ENCODE results near the gene PSMC3. TPM values are rescaled to one million over a fixed set of nuclear protein-coding genes. Genes with fewer than 3 reads are reported as not detected.
A peak's percentile ranks its signal among the peaks of the same experiment; 100 is the strongest.

The PSMC3 gene
- total and polyA plus RNA-seq, 9 of the 15 experiments (the other 6 are each of a cell fraction or from before 2014, with no cell fraction given), result 44.3 to 324 (median 240) TPM

DNA sequence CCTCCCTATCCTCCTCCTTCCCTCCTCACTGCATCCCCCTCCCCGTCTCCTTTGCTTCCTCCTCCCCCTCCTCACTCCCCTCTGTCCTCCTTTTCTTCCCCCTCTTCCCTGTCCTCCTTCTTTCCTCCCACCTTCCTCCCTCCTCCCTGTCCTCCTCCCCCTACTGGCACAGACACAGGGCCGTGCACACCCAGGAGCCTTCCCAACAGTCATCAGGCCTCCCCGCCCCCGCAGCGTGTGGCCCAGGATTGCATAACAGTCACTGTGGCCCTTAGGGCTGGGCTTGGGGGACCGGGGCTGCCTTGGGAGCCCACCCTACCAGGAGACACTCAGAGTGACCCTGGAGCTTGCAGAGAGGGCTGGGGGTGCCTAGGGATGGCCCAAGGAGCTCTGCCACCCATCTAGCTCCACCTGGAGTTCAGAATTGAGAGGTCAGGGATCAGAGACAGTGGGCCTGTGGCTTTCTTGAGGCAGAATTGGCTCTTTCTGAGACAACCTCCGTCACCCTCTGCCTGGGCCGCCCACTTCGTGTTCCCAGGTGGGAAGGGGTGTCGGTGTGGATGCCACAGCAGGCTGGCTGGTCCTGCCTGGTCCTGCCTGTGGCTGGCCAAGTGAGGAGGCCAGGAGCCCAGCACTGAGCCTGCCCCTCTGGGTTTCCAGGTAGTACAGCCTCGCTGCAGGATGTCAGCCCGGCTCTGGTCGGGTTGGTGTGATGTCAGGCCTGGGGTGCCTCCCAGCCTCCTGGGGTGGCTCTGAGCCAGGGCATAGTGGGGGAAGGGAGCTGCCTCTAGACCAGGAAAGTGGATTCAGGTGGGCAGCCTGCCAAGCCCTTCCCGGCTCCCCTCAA is 49.5 kb downstream of the PSMC3 start (continued):
- TF ChIP-seq, protein P1, sequence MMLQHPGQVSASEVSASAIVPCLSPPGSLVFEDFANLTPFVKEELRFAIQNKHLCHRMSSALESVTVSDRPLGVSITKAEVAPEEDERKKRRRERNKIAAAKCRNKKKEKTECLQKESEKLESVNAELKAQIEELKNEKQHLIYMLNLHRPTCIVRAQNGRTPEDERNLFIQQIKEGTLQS (IDR thresholded peaks at IDR 0.05), result peak; percentile 74
- TF ChIP-seq, protein P1 (CRISPR knock-in tag; conservative IDR thresholded peaks at IDR 0.05), result no peak
- TF ChIP-seq, protein P2, sequence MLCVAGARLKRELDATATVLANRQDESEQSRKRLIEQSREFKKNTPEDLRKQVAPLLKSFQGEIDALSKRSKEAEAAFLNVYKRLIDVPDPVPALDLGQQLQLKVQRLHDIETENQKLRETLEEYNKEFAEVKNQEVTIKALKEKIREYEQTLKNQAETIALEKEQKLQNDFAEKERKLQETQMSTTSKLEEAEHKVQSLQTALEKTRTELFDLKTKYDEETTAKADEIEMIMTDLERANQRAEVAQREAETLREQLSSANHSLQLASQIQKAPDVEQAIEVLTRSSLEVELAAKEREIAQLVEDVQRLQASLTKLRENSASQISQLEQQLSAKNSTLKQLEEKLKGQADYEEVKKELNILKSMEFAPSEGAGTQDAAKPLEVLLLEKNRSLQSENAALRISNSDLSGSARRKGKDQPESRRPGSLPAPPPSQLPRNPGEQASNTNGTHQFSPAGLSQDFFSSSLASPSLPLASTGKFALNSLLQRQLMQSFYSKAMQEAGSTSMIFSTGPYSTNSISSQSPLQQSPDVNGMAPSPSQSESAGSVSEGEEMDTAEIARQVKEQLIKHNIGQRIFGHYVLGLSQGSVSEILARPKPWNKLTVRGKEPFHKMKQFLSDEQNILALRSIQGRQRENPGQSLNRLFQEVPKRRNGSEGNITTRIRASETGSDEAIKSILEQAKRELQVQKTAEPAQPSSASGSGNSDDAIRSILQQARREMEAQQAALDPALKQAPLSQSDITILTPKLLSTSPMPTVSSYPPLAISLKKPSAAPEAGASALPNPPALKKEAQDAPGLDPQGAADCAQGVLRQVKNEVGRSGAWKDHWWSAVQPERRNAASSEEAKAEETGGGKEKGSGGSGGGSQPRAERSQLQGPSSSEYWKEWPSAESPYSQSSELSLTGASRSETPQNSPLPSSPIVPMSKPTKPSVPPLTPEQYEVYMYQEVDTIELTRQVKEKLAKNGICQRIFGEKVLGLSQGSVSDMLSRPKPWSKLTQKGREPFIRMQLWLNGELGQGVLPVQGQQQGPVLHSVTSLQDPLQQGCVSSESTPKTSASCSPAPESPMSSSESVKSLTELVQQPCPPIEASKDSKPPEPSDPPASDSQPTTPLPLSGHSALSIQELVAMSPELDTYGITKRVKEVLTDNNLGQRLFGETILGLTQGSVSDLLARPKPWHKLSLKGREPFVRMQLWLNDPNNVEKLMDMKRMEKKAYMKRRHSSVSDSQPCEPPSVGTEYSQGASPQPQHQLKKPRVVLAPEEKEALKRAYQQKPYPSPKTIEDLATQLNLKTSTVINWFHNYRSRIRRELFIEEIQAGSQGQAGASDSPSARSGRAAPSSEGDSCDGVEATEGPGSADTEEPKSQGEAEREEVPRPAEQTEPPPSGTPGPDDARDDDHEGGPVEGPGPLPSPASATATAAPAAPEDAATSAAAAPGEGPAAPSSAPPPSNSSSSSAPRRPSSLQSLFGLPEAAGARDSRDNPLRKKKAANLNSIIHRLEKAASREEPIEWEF (CRISPR knock-in tag; IDR thresholded peaks at IDR 0.05), result no peak
- TF ChIP-seq FUS (optimal IDR thresholded peaks at IDR 0.05; ENCODE audit: low read depth, low read length), result no peak
- TF ChIP-seq SAP30 (IDR thresholded peaks at IDR 0.05; ENCODE audit: borderline replicate concordance, insufficient read depth, low read depth, low read length, poor library complexity, severe bottlenecking), result no peak
- TF ChIP-seq ARHGAP35 (IDR thresholded peaks at IDR 0.05; ENCODE audit: partially characterized antibody), result no peak
- no peak for TF ChIP-seq NR1H2 (CRISPR knock-in tag; IDR thresholded peaks at IDR 0.05)
- TF ChIP-seq SUPT5H (IDR thresholded peaks at IDR 0.05), result no peak
- no peak for TF ChIP-seq ZNF121 (CRISPR knock-in tag; conservative IDR thresholded peaks at IDR 0.05)
- TF ChIP-seq, protein P3, sequence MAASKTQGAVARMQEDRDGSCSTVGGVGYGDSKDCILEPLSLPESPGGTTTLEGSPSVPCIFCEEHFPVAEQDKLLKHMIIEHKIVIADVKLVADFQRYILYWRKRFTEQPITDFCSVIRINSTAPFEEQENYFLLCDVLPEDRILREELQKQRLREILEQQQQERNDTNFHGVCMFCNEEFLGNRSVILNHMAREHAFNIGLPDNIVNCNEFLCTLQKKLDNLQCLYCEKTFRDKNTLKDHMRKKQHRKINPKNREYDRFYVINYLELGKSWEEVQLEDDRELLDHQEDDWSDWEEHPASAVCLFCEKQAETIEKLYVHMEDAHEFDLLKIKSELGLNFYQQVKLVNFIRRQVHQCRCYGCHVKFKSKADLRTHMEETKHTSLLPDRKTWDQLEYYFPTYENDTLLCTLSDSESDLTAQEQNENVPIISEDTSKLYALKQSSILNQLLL (CRISPR knock-in tag; IDR thresholded peaks at IDR 0.05; ENCODE audit: borderline replicate concordance), result no peak
- TF ChIP-seq ZNF175 (CRISPR knock-in tag; IDR thresholded peaks at IDR 0.05; ENCODE audit: low read depth), result no peak
- TF ChIP-seq, protein P4, sequence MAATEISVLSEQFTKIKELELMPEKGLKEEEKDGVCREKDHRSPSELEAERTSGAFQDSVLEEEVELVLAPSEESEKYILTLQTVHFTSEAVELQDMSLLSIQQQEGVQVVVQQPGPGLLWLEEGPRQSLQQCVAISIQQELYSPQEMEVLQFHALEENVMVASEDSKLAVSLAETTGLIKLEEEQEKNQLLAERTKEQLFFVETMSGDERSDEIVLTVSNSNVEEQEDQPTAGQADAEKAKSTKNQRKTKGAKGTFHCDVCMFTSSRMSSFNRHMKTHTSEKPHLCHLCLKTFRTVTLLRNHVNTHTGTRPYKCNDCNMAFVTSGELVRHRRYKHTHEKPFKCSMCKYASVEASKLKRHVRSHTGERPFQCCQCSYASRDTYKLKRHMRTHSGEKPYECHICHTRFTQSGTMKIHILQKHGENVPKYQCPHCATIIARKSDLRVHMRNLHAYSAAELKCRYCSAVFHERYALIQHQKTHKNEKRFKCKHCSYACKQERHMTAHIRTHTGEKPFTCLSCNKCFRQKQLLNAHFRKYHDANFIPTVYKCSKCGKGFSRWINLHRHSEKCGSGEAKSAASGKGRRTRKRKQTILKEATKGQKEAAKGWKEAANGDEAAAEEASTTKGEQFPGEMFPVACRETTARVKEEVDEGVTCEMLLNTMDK (IDR thresholded peaks at IDR 0.05; ENCODE audit: borderline replicate concordance, insufficient read depth, low read depth, low read length, poor library complexity, severe bottlenecking), result no peak
- TF ChIP-seq ELF2 (CRISPR knock-in tag; IDR thresholded peaks at IDR 0.05), result no peak
- no peak for TF ChIP-seq ZNF134 (CRISPR knock-in tag; conservative IDR thresholded peaks at IDR 0.05)
- TF ChIP-seq HMGN3 (IDR thresholded peaks at IDR 0.05; ENCODE audit: borderline replicate concordance, extremely low read depth, insufficient read length, low read depth, low read length), result no peak
- no peak for TF ChIP-seq ZNF311 (CRISPR knock-in tag; IDR thresholded peaks at IDR 0.05)
